A549 treated with Hydrocortisone at 1 μM for 4 hours (cell line): ENCODE results near the gene RNPEPL1. TPM values are rescaled to one million over a fixed set of nuclear protein-coding genes. Genes with fewer than 3 reads are reported as not detected.

ENCODE experiments used
- total RNA-seq: library from RNA; stranded (reverse); fragments of 200-300 nt; extraction: Qiagen RNA extraction; gene quantifications from 5 replicates; pipeline ENCODE4 v1.2.3, GENCODE V29; 2022

The RNPEPL1 gene
- total RNA-seq = 45.7 to 65.6 TPM (median 63.6 TPM) in 5 replicates

GRCh38 chr2:240567872-240568677 lies at the start of gene RNPEPL1:
Gene RNPEPL1 (plus strand): TSS chr2:240568484. CDS start chr2:240568587, 103 bp downstream.

GRCh38 chr2:240557808-240558207 lies 10.5 kb upstream of the RNPEPL1 start, which contains the start of gene ANKMY1:
Gene ANKMY1 (minus strand): TSS chr2:240557988. CDS start chr2:240557335, 653 bp downstream.

GRCh38 chr2:240560084-240560479 lies 8.2 kb upstream of the RNPEPL1 start, which contains the start of gene DUSP28:
Gene DUSP28 (plus strand): TSS chr2:240560357. CDS start chr2:240560685, 328 bp downstream.

GRCh38 chr2:240586198-240586918 lies 18.1 kb downstream of the RNPEPL1 start, which contains the start of gene CAPN10:
Gene CAPN10 (plus strand): TSS chr2:240586734. CDS start chr2:240586912, 178 bp downstream.

GRCh38 chr2:240624950-240625621 lies 56.8 kb downstream of the RNPEPL1 start, which contains the start of gene GPR35:
Gene GPR35 (plus strand): TSS chr2:240625480. CDS start chr2:240629953, 4,473 bp downstream.

Other genes starting within 250 kb of the RNPEPL1 start
- gene GPC1, start 132.8 kb upstream of the RNPEPL1 start, total RNA-seq = 201 to 246 TPM (median 231 TPM) in 5 replicates
- gene ANKMY1, start 10.5 kb upstream of the RNPEPL1 start, total RNA-seq = 8.1 to 10.4 TPM (median 9.8 TPM) in 5 replicates
- gene DUSP28, start 8.1 kb upstream of the RNPEPL1 start, total RNA-seq = 3.7 to 9.5 TPM (median 7.9 TPM) in 5 replicates
- gene CAPN10, start 18.2 kb downstream of the RNPEPL1 start, total RNA-seq = 17.2 to 25.4 TPM (median 23.0 TPM) in 5 replicates
- gene GPR35, start 57.0 kb downstream of the RNPEPL1 start, total RNA-seq = 0.61 to 0.90 TPM (median 0.87 TPM) in 5 replicates
- not detected in 5 replicates for gene AQP12B, start 114.4 kb downstream of the RNPEPL1 start, total RNA-seq
- not detected in 5 replicates for gene AQP12A, start 123.4 kb downstream of the RNPEPL1 start, total RNA-seq